Chondrocyte (in vitro differentiated cells): ENCODE measurements around the gene MOB3C. TPM values are rescaled to one million over a fixed set of nuclear protein-coding genes. Genes with fewer than 3 reads are reported as not detected.

Experiments used
- DNase-seq: peaks from one replicate; pipeline ENCODE4 v3.0.0; 2021; ENCODE audit warnings: mixed read lengths, low spot score
- H3K27ac Mint-ChIP-seq: one replicate; pipeline ENCODE4 v1.8.0; 2021; ENCODE audit warnings: mild to moderate bottlenecking, moderate library complexity, mixed read lengths; ENCODE audit not compliant: unreplicated experiment
- H3K27me3 Mint-ChIP-seq: 2 replicates; pipeline ENCODE4 v1.8.0; 2021; ENCODE audit warnings: low read depth, mixed read lengths
- H3K36me3 Mint-ChIP-seq: 2 replicates; pipeline ENCODE4 v1.8.0; 2021; ENCODE audit warnings: low read depth, mixed read lengths
- H3K4me1 Mint-ChIP-seq: 2 replicates; pipeline ENCODE4 v1.8.0; 2021; ENCODE audit warnings: low read depth, mild to moderate bottlenecking, mixed read lengths
- H3K4me3 Mint-ChIP-seq: one replicate; pipeline ENCODE4 v1.8.0; 2021; ENCODE audit warnings: mild to moderate bottlenecking, moderate library complexity, mixed read lengths; ENCODE audit not compliant: unreplicated experiment
- H3K9me3 Mint-ChIP-seq: 2 replicates; pipeline ENCODE4 v1.8.0; 2021; ENCODE audit warnings: low read depth, mixed read lengths
- CTCF ChIP-seq: fragments of 200-600 bp; sonication (generic); IDR thresholded peaks from 2 replicates; pipeline ENCODE4 v1.5.0; 2021; ENCODE audit warnings: antibody characterized with exemption, mild to moderate bottlenecking, moderate library complexity
- total RNA-seq: library from RNA; stranded (reverse); gene quantifications from 3 replicates; pipeline ENCODE4 v1.2.1, GENCODE V29; 2021

The MOB3C gene
- total RNA-seq, 1 donor from 2014 or later: 6.2 TPM

- peaks cover 20% of the 10 kb centered on the region for H3K36me3 Mint-ChIP-seq
- no peaks in the 10 kb centered on the region for H3K27me3 Mint-ChIP-seq
- TF ChIP-seq CTCF: no peak
- DNase-seq: no peak
- no peak overlapping the region for H3K27ac Mint-ChIP-seq
- no peak overlapping the region for H3K4me3 Mint-ChIP-seq
- H3K9me3 Mint-ChIP-seq: no peaks in the 10 kb centered on the region
- peaks cover 46% of the 10 kb centered on the region for H3K4me1 Mint-ChIP-seq
Observed at GRCh38 chr1:46611691-46612221, 4.9 kb downstream of the MOB3C start.

- peak overlapping the region; percentile 41 for H3K27ac Mint-ChIP-seq
- peaks cover 20% of the 10 kb centered on the region for H3K36me3 Mint-ChIP-seq
- H3K27me3 Mint-ChIP-seq: no peaks in the 10 kb centered on the region
- TF ChIP-seq CTCF: no peak
- peaks cover 32% of the 10 kb centered on the region for H3K4me1 Mint-ChIP-seq
- no peak for DNase-seq
- no peaks in the 10 kb centered on the region for H3K9me3 Mint-ChIP-seq
- no peak overlapping the region for H3K4me3 Mint-ChIP-seq
Observed at GRCh38 chr1:46607345-46608130, 9.1 kb downstream of the MOB3C start.

- Mint-ChIP-seq H3K27ac (no peak overlapping the region), H3K9me3 (no peaks in the 10 kb centered on the region), H3K27me3 (no peaks in the 10 kb centered on the region), H3K4me3 (no peak overlapping the region), H3K4me1 (peaks cover 27% of the 10 kb centered on the region), H3K36me3 (peaks cover 20% of the 10 kb centered on the region)
- DNase-seq: no peak
- no peak for TF ChIP-seq CTCF
Observed at GRCh38 chr1:46606255-46606965, 10.2 kb downstream of the MOB3C start.

GRCh38 chr1:46605232-46605631 is 11.4 kb downstream of the MOB3C start:
- no peaks in the 10 kb centered on the region for H3K27me3 Mint-ChIP-seq
- TF ChIP-seq CTCF: no peak
- no peak overlapping the region for H3K27ac Mint-ChIP-seq
- H3K36me3 Mint-ChIP-seq: peaks cover 17% of the 10 kb centered on the region
- peaks cover 25% of the 10 kb centered on the region for H3K4me1 Mint-ChIP-seq
- H3K4me3 Mint-ChIP-seq: peak overlapping the region; percentile 94
- no peak for DNase-seq
- no peaks in the 10 kb centered on the region for H3K9me3 Mint-ChIP-seq

GRCh38 chr1:46603858-46604549 is 12.6 kb downstream of the MOB3C start, which contains the start of gene MKNK1:
Gene MKNK1, minus strand, starts transcription at chr1:46604268. Its CDS starts 20,941 bp downstream, at chr1:46583327.
- Mint-ChIP-seq H3K27me3 (no peaks in the 10 kb centered on the region), H3K27ac (peak within 1 kb of the TSS; percentile 65), H3K36me3 (peaks cover 8% of the 10 kb centered on the region), H3K4me3 (peak within 1 kb of the TSS; percentile 94), H3K4me1 (peaks cover 28% of the 10 kb centered on the region), H3K9me3 (no peaks in the 10 kb centered on the region)
- DNase-seq: peak; percentile 99
- TF ChIP-seq CTCF: peak; percentile 70
